Stimulated activated CD8-positive, alpha-beta memory T cell treated with anti-CD3 and anti-CD28 coated beads, Interleukin-12 subunit alpha, Interleukin-12 subunit beta, amount 100 ng/mL, for 24 hours (primary cell): Measurements from ENCODE around the gene WDR20.
"Not testable (repeated sequence)": the region's sequence is repeated elsewhere in the genome, so short reads cannot be mapped to it uniquely, and the experiment has no call there.

Source experiments
- DNase-seq: peaks from one replicate; pipeline ENCODE4 v3.0.0-alpha.2; 2020; ENCODE audit errors: extremely low read depth

WDR20 gene

GRCh38 chr14:102238131-102238530, 98.4 kb downstream of the WDR20 start:
- no peak for DNase-seq

- DNase-seq = no peak
These were observed 99.1 kb downstream of the WDR20 start for GRCh38 chr14:102238766-102239165.

- DNase-seq = no peak
These were observed 99.5 kb downstream of the WDR20 start for GRCh38 chr14:102239231-102239630.

- not testable (repeated sequence) for DNase-seq
These were observed 100.8 kb downstream of the WDR20 start for GRCh38 chr14:102240481-102240880.

GRCh38 chr14:102241147-102241546, 101.5 kb downstream of the WDR20 start:
- no peak for DNase-seq

- not testable (repeated sequence) for DNase-seq
These were observed 104.1 kb downstream of the WDR20 start for GRCh38 chr14:102243795-102244194.

- DNase-seq = no peak
These were observed 106.4 kb downstream of the WDR20 start for GRCh38 chr14:102246071-102246470.

GRCh38 chr14:102248121-102248520, 108.4 kb downstream of the WDR20 start:
- no peak for DNase-seq

GRCh38 chr14:102249041-102249440, 109.3 kb downstream of the WDR20 start:
- no peak for DNase-seq

- no peak for DNase-seq
These were observed 110.3 kb downstream of the WDR20 start for GRCh38 chr14:102249981-102250380.

- no peak for DNase-seq
These were observed 110.9 kb downstream of the WDR20 start for GRCh38 chr14:102250636-102251035.

GRCh38 chr14:102251161-102251560, 111.5 kb downstream of the WDR20 start:
- no peak for DNase-seq

- no peak for DNase-seq
These were observed 113.4 kb downstream of the WDR20 start for GRCh38 chr14:102252834-102253801.

GRCh38 chr14:102255401-102256190, 115.9 kb downstream of the WDR20 start:
- no peak for DNase-seq

GRCh38 chr14:102256716-102257115, 117.0 kb downstream of the WDR20 start:
- DNase-seq = no peak

GRCh38 chr14:102258136-102258535, 118.4 kb downstream of the WDR20 start:
- no peak for DNase-seq
